HG03139 (cell line): Measurements from ENCODE around the gene SH2D7.

Experiments used
- ATAC-seq: cut with Tn5 transposase; IDR thresholded peaks from one replicate; pipeline ENCODE4 v1.9.1; 2021; ENCODE audit not compliant: unreplicated experiment

The SH2D7 gene

GRCh38 chr15:78077053-78077870, 15.1 kb upstream of the SH2D7 start, which contains the start of gene TBC1D2B:
TBC1D2B (minus strand) TSS chr15:78077711; CDS start chr15:78077652, 59 bp downstream.
- ATAC-seq = peak; percentile 57

GRCh38 chr15:78077871-78078210, 14.5 kb upstream of the SH2D7 start:
- ATAC-seq = no peak

GRCh38 chr15:78079298-78080087, 12.9 kb upstream of the SH2D7 start:
- no peak for ATAC-seq

GRCh38 chr15:78080088-78080460, 12.3 kb upstream of the SH2D7 start:
- no peak for ATAC-seq

- no peak for ATAC-seq
Measured at GRCh38 chr15:78082106-78082742, 10.1 kb upstream of the SH2D7 start.

GRCh38 chr15:78082743-78083110, 9.6 kb upstream of the SH2D7 start:
- ATAC-seq = no peak

GRCh38 chr15:78083186-78083585, 9.2 kb upstream of the SH2D7 start:
- no peak for ATAC-seq

- ATAC-seq = no peak
Measured at GRCh38 chr15:78083687-78084448, 8.5 kb upstream of the SH2D7 start.

GRCh38 chr15:78084449-78084750, 8.0 kb upstream of the SH2D7 start:
- no peak for ATAC-seq

GRCh38 chr15:78085928-78086327, 6.4 kb upstream of the SH2D7 start:
- ATAC-seq = no peak

GRCh38 chr15:78087951-78088772, 4.2 kb upstream of the SH2D7 start:
- ATAC-seq = peak; percentile 54

- no peak for ATAC-seq
Measured at GRCh38 chr15:78088773-78089080, 3.6 kb upstream of the SH2D7 start.

GRCh38 chr15:78090422-78091063, 1.8 kb upstream of the SH2D7 start:
- no peak for ATAC-seq

GRCh38 chr15:78093242-78094020, 1.1 kb downstream of the SH2D7 start:
- no peak for ATAC-seq

- no peak for ATAC-seq
Measured at GRCh38 chr15:78097667-78098066, 5.3 kb downstream of the SH2D7 start.

- no peak for ATAC-seq
Measured at GRCh38 chr15:78098131-78098755, 5.9 kb downstream of the SH2D7 start.

GRCh38 chr15:78100886-78101285, 8.5 kb downstream of the SH2D7 start:
- no peak for ATAC-seq

- ATAC-seq = no peak
Measured at GRCh38 chr15:78101423-78102105, 9.2 kb downstream of the SH2D7 start.
